HG03521 (cell line): ENCODE measurements around the gene METTL13.

Experiments
- ATAC-seq: cut with Tn5 transposase; IDR thresholded peaks from one replicate; pipeline ENCODE4 v1.9.1; 2021; ENCODE audit warnings: mild to moderate bottlenecking, moderate library complexity; ENCODE audit not compliant: unreplicated experiment

Gene METTL13, protein sequence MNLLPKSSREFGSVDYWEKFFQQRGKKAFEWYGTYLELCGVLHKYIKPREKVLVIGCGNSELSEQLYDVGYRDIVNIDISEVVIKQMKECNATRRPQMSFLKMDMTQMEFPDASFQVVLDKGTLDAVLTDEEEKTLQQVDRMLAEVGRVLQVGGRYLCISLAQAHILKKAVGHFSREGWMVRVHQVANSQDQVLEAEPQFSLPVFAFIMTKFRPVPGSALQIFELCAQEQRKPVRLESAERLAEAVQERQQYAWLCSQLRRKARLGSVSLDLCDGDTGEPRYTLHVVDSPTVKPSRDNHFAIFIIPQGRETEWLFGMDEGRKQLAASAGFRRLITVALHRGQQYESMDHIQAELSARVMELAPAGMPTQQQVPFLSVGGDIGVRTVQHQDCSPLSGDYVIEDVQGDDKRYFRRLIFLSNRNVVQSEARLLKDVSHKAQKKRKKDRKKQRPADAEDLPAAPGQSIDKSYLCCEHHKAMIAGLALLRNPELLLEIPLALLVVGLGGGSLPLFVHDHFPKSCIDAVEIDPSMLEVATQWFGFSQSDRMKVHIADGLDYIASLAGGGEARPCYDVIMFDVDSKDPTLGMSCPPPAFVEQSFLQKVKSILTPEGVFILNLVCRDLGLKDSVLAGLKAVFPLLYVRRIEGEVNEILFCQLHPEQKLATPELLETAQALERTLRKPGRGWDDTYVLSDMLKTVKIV

DNA sequence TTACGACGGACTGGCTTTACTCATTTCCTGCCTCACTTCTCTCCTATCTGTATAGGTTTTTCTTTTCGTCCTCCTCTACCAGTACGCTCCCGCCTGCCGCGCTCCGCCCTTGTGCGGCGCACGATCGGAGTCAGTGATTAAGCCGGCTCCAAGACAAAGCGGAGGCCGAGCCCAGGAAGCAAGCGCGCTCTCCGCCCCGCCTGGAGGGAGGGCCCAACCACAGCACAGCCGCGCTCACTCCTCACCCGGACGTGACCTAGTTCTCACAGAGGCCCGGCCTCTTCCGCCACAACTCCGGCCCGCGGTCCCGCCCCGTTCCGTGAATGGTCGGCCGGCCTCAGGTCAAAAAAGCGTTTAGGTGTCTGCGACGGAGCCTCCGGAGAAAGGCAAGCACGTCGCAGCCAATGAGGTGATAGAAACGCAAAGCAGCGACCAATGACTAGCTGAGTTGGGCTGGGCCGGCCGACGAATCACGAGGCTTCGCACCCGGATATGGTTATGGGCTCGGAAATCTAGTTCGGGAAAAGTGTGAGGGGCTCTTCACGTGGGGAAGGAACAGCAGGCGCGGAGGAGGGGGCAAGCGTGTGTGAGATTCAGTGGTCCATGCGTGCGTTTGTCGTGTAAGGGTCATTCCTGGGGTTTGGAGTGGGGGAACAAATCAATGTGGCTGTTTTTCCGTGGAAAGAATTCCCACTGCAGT is at the start of gene METTL13:
TSS of gene METTL13 (plus strand) at position 485 of the 700 bp plus-strand sequence. CDS start 308 bp downstream, outside the sequence.
- peak; percentile 99 for ATAC-seq

DNA sequence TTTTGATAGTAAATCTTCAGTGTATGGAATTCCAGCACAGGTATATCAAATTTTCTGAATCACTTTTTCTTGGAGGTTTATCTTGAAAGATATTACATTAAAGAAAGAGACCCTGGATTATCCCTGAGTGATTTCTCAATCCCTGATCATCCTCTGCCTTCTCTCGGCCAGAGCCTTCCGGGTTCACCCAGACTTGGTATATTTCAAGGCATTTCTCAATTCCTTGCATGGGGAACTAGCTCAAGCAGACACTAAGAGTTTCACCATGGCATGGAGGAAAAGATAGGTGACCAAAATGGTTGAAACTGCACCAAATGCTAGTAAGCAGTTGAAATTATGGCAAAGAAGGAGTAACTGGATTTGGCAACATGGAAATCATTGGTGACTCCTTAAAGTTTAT is 45.3 kb upstream of the METTL13 start:
- ATAC-seq: no peak

DNA sequence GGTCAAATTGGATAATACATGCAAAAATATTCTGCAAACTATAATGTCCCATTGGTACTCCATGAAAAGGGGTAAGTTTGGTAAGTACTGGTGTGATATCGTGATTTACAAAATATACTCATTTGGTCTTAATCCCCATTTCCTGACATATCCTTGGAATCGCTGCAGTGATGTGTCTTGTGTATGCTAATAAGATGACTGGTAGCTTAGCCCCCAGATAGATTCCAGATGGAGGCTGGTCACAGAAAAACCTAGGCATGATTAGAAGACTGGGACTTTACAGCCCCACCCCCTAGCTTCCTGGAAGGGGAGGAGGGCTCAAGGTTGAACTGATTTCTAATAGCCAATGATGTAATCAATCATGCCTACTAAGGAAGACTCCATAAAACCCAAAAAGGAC is 42.5 kb upstream of the METTL13 start:
- ATAC-seq: no peak

DNA sequence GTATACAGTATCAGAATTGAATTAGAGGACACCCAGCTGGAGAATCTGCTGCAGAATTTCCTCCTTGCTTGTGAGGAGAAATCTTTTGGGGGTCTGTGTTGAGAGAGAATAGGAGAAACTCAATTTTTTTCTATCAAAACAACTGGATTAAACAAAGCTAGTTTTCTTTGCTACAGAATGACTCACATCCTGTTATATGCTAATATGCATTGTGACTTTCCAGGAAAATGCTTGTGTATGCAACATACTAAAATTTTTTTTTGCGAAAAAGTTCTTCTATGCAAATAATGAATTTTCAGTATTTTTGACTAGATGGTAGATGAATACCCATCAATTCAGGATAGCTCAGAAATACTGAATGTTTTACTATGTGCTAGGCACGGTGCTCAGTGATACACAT is 41.8 kb upstream of the METTL13 start:
- no peak for ATAC-seq

DNA sequence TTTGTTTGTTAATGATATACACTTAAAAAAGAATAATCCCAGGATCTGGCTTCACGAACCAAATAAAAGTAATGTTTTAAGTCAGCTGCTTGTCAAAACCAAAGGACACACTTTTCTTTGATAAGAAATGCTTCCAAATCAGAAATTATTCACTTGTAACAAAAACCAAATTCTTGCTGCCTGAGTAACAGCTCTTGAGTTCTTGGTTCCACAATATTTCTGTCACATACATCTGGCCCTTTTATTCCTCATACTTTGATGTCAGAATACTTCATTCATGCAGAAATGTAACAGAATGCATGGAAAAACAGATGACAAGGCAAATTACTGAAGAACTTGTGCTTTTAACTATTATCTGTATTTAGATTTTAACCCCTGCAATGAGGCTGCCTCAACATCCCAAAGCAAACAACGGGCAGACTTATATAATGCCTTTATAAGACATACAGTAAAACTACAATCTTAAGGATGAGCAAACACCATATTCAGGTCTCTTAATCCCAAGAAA is 41.0 kb upstream of the METTL13 start:
- ATAC-seq: no peak

DNA sequence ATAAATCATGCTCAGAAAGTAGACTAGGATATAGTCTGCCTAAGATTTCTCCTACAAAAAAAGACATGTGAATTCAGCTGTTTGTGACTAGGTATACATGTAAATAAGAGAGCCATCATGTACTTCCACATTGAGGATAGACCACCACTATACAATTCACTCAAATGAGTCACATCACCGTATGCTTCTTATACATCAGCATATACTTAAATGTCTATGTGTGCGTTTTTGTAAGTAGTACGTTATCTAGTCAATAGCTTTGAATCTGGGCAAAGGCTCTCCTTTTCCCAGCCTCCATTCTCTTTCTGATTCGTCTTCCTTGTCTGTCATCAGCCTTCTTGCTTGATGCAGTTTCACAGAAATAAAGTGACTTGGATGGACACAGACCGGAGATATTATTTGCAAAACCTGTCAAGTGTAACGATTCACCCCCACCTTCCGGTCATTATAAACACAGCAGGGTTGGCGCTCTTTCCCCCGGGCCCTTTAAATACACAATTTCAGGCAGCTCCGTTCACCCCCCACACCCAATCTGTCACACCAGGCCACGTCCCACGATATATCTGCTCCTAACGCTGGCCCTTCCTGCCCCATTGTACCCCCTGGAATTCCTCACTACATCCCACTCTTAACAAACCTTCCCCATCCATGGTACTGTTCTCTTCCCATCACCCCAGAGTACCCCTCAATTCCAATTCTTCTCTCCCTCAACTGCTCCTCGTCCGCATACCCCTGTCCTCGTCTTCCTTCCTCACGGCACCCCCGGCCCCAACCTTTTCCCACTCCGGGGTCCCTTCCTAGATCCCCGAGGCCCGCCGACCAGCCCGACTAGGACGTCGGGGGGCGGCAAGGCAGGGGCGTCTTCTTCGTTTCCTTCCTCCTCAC is 40.2 kb upstream of the METTL13 start:
- peak; percentile 31 for ATAC-seq

DNA sequence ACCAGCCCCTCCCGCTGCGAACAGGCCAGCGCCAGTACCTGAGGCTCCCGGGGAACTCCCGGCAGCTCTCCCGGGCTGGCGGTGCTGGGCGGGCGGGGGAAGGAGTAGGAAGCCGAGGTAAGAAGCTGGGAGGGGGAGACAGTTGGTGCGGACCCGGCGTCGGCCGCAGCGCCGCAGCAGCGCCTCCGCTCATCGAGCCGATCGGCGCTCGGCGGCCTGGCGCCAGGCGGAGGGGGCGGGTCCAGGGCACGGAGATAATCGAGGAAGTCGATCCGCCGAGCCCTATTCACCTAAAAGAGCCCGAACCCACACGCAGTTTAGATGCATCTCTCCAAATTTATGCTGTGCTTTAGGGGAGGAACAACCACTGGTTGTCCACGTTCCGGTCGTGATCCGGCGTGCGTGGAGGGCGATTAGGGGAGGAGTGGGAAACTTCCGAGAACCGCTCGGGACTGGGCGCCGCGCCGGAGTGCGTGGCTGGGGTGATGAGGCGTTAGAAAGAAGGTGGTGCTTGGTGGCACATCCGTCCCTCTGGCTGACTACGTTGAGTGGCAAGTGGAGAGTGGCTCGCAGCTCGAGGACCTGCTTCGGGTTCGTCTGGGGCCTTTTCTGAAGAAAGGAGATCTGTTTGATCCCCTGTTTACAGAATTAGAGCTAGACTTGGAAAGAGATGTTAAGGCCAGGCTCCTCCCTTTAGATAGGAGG is 39.4 kb upstream of the METTL13 start, which contains the start of gene VAMP4:
TSS of gene VAMP4 (minus strand) at position 194 of the 705 bp plus-strand sequence. CDS start 3,651 bp downstream, outside the sequence.
- ATAC-seq: peak; percentile 87

DNA sequence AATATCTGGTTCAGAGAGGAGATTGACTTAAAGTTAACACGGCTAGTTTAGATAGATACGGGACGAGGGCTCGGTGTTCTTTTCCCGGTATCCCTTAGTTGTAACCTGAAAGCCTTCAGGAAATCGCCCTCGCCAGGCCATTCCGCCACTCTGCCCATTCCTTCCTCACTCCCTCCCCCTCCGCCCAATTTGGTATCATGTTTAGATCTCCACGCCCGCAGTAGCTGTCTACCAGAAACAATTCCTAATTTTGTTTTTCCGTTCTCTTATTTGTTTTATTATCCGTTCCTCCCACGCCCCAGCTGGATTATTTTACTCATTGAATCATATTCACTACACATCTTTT is 38.9 kb upstream of the METTL13 start:
- ATAC-seq: peak; percentile 7

DNA sequence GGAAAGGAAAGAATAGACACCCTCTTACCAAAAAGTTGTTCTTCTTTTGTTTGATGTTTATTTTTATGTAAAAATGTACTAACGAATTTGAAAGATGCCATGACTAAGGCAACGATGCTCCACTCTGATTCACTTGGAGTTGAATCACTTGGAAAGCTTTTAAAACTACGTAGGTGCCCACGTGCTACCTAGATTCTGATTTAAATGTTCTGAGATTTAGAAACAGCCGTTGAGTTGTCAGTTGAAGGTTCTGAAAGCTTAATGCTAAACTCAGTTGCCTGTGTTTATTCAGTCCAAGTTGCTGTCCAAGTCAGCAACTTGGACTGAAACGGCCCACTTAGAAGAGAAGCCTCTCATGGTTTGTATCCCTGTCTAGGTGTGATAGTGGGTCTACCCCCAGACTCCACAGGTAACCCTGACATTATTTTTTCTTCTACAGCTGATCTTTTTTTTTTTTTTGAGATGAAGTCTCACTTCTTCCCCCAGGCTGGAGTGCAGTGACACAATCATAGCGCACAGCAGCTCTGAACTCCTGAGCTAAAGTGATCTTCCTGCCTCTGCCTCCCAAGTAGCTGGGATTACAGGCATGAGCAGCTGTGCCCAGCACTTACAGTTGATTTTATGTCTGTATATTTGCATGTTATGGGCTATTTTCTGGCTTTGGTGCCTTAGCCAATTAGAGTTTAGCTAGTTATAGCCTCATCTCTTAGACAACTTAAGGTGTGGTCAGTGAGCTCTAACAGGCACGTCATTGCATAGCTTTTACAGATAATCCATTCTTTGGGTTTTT is 38.2 kb upstream of the METTL13 start:
- ATAC-seq: no peak

DNA sequence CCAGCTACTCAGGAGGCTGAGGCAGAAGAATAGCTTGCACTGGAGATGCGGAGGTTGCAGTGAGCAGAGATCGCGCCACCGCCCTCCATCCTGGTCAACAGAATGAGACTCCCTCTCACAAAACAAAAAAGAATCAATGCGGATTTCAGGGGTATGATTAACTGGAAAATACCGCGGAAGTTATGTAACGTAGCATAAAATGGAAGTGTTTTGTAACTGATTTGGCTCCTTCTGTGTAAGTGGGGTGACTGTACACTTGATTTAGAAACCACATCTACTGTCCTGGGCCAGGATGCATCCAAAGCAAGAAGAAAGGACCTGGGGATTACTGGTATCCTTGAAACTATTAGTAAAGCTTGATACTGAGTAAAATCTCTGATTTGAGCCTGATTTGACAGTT is 36.5 kb upstream of the METTL13 start:
- ATAC-seq: no peak

DNA sequence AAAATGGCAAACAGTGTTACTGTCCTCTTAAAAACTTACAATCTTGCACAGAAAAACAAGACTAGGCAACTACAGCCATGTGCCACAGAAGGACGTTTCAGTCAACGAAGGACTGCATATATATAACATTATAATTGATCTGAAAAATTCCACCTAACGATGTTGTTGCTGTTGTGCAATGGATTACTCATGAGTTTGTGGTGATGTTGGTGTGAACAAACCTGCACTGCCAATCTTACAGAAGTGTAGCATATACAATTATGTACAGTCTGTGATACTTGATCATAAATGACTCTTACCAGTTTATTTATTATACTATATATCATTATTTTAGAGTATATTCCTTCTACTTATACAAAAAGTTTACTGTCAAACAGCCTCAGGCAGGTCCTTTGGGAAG is 32.8 kb upstream of the METTL13 start:
- no peak for ATAC-seq

DNA sequence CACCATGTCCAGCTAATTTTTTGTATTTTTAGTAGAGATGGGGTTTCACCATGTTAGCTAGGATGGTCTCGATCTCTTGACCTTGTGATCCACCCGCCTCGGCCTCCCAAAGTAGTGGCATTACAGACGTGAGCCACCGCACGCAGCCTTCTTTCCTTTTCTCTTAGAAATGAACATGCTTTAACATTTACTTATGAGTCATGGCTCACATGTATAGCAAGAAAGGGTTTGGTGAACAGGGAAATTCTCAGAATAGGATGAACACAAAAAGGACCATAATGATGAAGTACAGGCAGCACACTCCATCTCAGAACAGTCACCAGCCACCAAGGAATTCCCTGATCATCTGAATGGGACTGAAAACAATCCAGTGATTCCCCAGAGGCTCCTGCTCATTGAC is 30.2 kb upstream of the METTL13 start:
- no peak for ATAC-seq

DNA sequence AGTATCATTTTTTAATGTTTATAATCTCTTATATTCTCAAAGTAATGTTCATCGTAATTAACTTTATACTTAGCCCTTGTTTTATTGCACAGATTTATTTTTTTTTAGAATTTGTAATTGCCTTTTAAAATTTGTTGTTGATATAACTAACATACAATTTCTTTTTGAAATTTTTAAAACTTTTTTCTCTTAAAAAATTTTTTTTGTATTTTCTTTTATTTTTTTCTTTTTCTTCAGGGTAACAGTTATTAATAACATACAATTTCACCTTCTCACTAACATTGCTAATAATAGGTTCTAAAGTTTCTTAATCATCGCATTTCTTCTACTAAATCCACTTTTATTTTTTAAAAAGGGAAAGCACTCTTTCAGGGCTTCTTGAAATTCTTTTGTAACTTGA is 28.3 kb upstream of the METTL13 start:
- no peak for ATAC-seq

DNA sequence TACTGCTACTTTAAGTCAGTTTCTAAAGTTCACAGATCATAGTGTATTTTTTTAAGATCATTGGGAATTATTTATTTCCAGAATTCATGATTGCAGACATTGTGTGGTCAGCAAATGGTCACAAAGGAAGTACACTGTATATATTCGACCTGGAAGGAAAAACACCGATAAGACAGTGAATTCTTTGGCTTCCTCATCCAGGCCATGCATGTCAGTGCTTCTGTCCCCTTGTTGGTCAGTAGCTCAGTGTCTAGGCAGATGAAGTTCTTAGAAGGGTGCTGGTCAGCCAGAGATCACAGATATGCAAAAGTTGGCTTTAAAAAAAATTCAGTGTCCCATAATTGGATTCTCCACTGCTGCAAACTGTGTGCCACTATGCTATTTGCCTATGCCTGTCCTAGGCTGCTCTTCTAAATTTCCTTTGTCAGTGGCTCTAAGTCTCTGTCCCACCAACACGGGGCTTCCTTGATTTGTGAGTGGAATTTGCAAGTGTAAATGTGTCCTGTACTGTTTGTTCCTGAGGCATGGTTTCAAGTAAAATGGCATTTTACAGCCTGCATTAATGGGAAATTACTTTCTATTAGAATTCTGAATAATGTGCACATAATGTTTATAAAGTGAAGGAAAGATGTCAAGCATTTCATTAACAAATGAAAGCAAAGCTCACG is 27.6 kb upstream of the METTL13 start:
- ATAC-seq: no peak

DNA sequence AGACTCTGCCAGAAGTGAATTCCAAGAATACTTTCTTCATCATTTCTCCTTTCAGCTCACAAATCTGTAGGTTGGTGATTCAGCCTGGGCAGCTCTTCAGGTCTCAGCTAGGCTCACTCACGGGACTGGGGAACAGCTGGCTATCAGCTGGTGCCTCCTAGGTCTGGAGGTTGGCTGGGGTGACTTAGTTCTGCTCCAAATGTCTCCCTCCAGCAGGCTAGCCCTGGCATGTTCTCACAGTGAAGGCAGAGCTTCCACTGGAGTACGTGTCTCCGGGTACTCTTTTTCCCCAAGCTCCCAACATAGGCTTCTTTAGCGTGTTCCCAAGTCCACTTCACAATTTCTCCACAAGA is 27.1 kb upstream of the METTL13 start:
- ATAC-seq: no peak

DNA sequence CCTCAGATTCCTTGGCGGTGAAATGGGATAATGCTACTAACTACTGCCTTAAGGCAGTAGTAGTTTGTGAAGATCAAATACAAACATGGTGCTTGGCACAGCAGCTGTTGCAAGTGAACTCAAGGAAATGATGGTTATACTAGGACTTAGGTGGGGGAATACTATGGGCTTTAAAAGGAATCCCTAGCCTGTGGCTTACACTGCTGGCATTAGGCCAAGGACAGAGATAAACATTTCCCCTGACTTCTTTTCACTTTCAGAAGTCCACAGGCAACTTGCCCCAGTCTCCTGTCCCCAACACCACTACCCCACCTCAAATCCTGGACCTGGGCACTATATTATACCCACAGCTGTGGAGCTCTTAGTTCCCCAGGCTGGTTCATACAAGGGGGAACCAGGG is 26.5 kb upstream of the METTL13 start:
- no peak for ATAC-seq

DNA sequence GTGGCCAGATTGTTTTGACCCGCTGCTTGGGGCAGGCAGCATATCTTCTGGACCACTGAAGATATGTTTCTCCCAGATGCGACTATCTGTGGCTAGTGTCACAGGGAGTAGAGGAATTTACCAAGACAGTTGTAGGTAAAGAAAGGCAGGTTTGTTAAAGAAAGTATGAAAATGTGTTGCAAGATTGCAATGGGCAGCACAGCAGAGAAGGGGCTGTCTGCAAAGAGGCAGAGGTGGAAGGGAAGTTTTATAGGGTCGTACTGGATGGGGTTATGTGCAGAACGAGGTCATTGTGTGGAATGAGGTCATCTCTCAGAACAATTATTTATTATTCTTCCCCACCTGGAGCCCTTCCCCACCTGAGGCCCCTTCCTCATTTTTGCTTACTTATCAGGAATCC is 24.6 kb upstream of the METTL13 start:
- no peak for ATAC-seq

DNA sequence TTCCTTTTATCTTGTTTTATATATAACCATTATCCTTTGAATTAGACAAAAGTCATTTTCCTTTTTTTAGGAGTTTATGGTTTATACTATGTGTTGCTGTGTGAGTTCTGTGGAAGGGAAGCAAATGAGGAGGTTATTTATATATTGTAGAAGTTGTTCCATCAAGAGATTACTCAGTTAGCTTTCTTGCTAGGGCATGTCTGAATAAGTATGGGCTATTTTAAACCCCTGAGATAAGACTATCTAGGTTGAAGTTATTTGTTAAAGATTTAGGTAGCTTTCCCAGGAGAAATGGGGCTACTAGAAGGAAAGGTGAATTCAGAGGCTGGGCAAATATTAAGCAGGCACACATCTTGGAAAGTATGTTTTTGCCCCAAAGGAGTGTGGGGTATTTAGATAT is 23.4 kb upstream of the METTL13 start:
- no peak for ATAC-seq

DNA sequence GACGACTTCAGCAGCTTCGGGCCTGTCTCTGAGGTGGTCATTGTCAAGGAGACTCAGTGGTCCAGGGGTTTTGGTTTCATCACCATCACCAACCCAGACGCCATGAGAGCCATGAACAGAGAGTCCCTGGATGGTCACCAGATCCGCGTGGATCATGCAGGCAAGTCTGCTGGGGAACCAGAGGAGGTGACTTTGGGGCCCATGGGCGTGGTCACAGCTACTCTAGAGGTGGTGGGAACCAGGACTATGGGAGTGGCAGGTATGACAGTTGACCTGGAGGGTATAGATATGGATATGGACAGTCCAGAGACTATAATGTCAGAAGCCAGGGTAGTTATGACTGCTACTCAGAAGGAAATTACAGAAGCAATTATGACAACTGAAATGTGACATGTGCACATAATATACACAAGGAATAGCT is 19.3 kb upstream of the METTL13 start:
- no peak for ATAC-seq
